Muscle of leg (tissue), 11 donors: Measurements from ENCODE around the gene ZNF827. TPM values are rescaled to one million over a fixed set of nuclear protein-coding genes. Genes with fewer than 3 reads are reported as not detected.

Experiments
- DNase-seq: peaks from one replicate; pipeline ENCODE4 v3.0.0; 2013
- H3K27ac ChIP-seq: one replicate; pipeline ENCODE4 v1.5.1; 2013; ENCODE audit warnings: mild to moderate bottlenecking, low read length, control low read depth
- H3K27me3 ChIP-seq: one replicate; pipeline ENCODE4 v1.6.1; 2013; ENCODE audit warnings: low read length; ENCODE audit not compliant: control insufficient read depth, insufficient read depth
- H3K36me3 ChIP-seq: one replicate; pipeline ENCODE4 v1.6.1; 2013; ENCODE audit warnings: low read length; ENCODE audit not compliant: control insufficient read depth, insufficient read depth
- H3K4me1 ChIP-seq: one replicate; pipeline ENCODE4 v1.6.1; 2013; ENCODE audit warnings: low read length; ENCODE audit not compliant: control insufficient read depth, insufficient read depth
- H3K4me3 ChIP-seq: one replicate; pipeline ENCODE4 v1.5.1; 2013; ENCODE audit warnings: low read length, control low read depth
- H3K9me3 ChIP-seq: replicated peaks from 2 replicates; pipeline ENCODE4 v1.6.1; 2013; ENCODE audit warnings: low read depth, low read length; ENCODE audit not compliant: control insufficient read depth
- whole genome bisulfite sequencing: methylation state at CpG from one replicate; pipeline ENCODE4 v1.1.5; 2013; ENCODE audit warnings: missing lambda C conversion rate; ENCODE audit not compliant: insufficient coverage; 5-methylcytosine and 5-hydroxymethylcytosine counted together
- polyA plus RNA-seq, 8 donors: library from polyadenylated mRNA; unstranded; fragments of 120-200 nt; gene quantifications; one replicate each; pipeline versions ENCODE4 v1.2.1 to v1.2.3, GENCODE V29; 2013; ENCODE audit warnings: inconsistent platforms in 1 of 8, low replicate concordance in 1 of 8; ENCODE audit not compliant: insufficient read length in 8 of 8, insufficient read depth in 1 of 8
- total RNA-seq: library from RNA; stranded (reverse); fragments of 120-200 nt; gene quantifications from one replicate; pipeline ENCODE4 v1.2.4, GENCODE V29; 2013

Gene ZNF827
- total and polyA plus RNA-seq, 9 donors = 13.2 to 19.1 (median 16.2) TPM

- Histone ChIP-seq H3K36me3 (no peaks in the 10 kb centered on the region), H3K4me3 (no peak overlapping the region), H3K27me3 (no peaks in the 10 kb centered on the region), H3K27ac (no peak overlapping the region), H3K4me1 (no peaks in the 10 kb centered on the region), H3K9me3 (peaks cover under 1% of the 10 kb centered on the region)
- 67% methylated on average over 1 of the region's 2 CpGs for WGBS
- DNase-seq = no peak
These were observed 13.3 kb upstream of the ZNF827 start for GRCh38 chr4:145951931-145952330.

GRCh38 chr4:145945431-145946155 is 7.0 kb upstream of the ZNF827 start:
- Histone ChIP-seq H3K27ac (no peak overlapping the region), H3K36me3 (no peaks in the 10 kb centered on the region), H3K4me3 (no peak overlapping the region), H3K4me1 (no peaks in the 10 kb centered on the region), H3K27me3 (no peaks in the 10 kb centered on the region), H3K9me3 (no peaks in the 10 kb centered on the region)
- no peak for DNase-seq
- WGBS = no CpG with 5 or more reads among the region's 2 CpGs

GRCh38 chr4:145944886-145945285 is 6.3 kb upstream of the ZNF827 start:
- H3K4me3 ChIP-seq = no peak overlapping the region
- DNase-seq = no peak

GRCh38 chr4:145939856-145940255 is 1.2 kb upstream of the ZNF827 start:
- no peaks in the 10 kb centered on the region for H3K27me3 ChIP-seq
- H3K4me1 ChIP-seq = peaks cover 6% of the 10 kb centered on the region
- DNase-seq = no peak
- no peaks in the 10 kb centered on the region for H3K9me3 ChIP-seq
- H3K4me3 ChIP-seq = no peak overlapping the region
- no peak overlapping the region for H3K27ac ChIP-seq
- no peaks in the 10 kb centered on the region for H3K36me3 ChIP-seq

More at GRCh38 chr4:145944886-145945285, 6.3 kb upstream of the ZNF827 start:
- Histone ChIP-seq H3K4me1 (no peaks in the 10 kb centered on the region), H3K9me3 (no peaks in the 10 kb centered on the region), H3K36me3 (no peaks in the 10 kb centered on the region), H3K27ac (no peak overlapping the region), H3K27me3 (no peaks in the 10 kb centered on the region)
- WGBS = 100% methylated on average over 1 of the region's 2 CpGs

GRCh38 chr4:145939441-145939750 is 773 bp upstream of the ZNF827 start:
- peak; percentile 52 for DNase-seq
- H3K27me3 ChIP-seq = no peaks in the 10 kb centered on the region
- no peaks in the 10 kb centered on the region for H3K36me3 ChIP-seq
- H3K4me3 ChIP-seq = no peak overlapping the region
- peaks cover 8% of the 10 kb centered on the region for H3K4me1 ChIP-seq
- WGBS = no CpG with 5 or more reads among the region's 2 CpGs
- H3K27ac ChIP-seq = no peak overlapping the region
- H3K9me3 ChIP-seq = no peaks in the 10 kb centered on the region

GRCh38 chr4:145937971-145938611 is 532 bp downstream of the ZNF827 start:
- H3K4me3 ChIP-seq = peak overlapping the region; percentile 84
- no peaks in the 10 kb centered on the region for H3K36me3 ChIP-seq
- no peaks in the 10 kb centered on the region for H3K27me3 ChIP-seq
- no peaks in the 10 kb centered on the region for H3K9me3 ChIP-seq
- peaks cover 10% of the 10 kb centered on the region for H3K4me1 ChIP-seq
- 0% methylated on average over 1 of the region's 18 CpGs for WGBS
- DNase-seq = peak; percentile 74
- H3K27ac ChIP-seq = peak overlapping the region; percentile 98

- Histone ChIP-seq H3K36me3 (peaks cover 3% of the 10 kb centered on the region), H3K27me3 (no peaks in the 10 kb centered on the region), H3K4me1 (peaks cover 10% of the 10 kb centered on the region), H3K27ac (peak overlapping the region; percentile 98), H3K4me3 (peak overlapping the region; percentile 84), H3K9me3 (no peaks in the 10 kb centered on the region)
- WGBS = 0% methylated on average over 56 of the region's 95 CpGs
- peak; percentile 90 for DNase-seq
These were observed 1.4 kb downstream of the ZNF827 start for GRCh38 chr4:145936997-145937901.

- 0% methylated on average over 24 of the region's 70 CpGs for WGBS
- peak; percentile 95 for DNase-seq
- peaks cover 3% of the 10 kb centered on the region for H3K36me3 ChIP-seq
- H3K4me3 ChIP-seq = peak overlapping the region; percentile 84
- peak overlapping the region; percentile 98 for H3K27ac ChIP-seq
- H3K4me1 ChIP-seq = peaks cover 10% of the 10 kb centered on the region
- no peaks in the 10 kb centered on the region for H3K9me3 ChIP-seq
- H3K27me3 ChIP-seq = no peaks in the 10 kb centered on the region
These were observed 2.3 kb downstream of the ZNF827 start for GRCh38 chr4:145936142-145936996.

- peaks cover 3% of the 10 kb centered on the region for H3K36me3 ChIP-seq
- peak overlapping the region; percentile 98 for H3K27ac ChIP-seq
- H3K4me3 ChIP-seq = peak overlapping the region; percentile 84
- H3K4me1 ChIP-seq = peaks cover 13% of the 10 kb centered on the region
- DNase-seq = peak; percentile 77
- 9% methylated on average over 8 of the region's 18 CpGs for WGBS
- H3K9me3 ChIP-seq = no peaks in the 10 kb centered on the region
- no peaks in the 10 kb centered on the region for H3K27me3 ChIP-seq
These were observed 3.1 kb downstream of the ZNF827 start for GRCh38 chr4:145935253-145936141.
